Endometrial microvascular endothelial cells (primary cell): ENCODE data around the gene TNFRSF11A. TPM values are rescaled to one million over a fixed set of nuclear protein-coding genes. Genes with fewer than 3 reads are reported as not detected.

Source experiments
- in situ Hi-C: cut with HindIII; loops from 2 replicates; pipeline ENCODE4 v1.10.0; 2017; ENCODE audit warnings: low sequenced_read_pairs, low pct_unique_long_range_greater_than_20kb; ENCODE audit errors: inconsistent ontology term
- total RNA-seq: library from RNA; depleted of rRNA; stranded (reverse); fragments of >200 nt; gene quantifications from one replicate; pipeline ENCODE4 v1.2.3, GENCODE V29; 2015; ENCODE audit errors: inconsistent ontology term

TNFRSF11A gene
- total RNA-seq, 1 donor from 2014 or later: 5.7 TPM

GRCh38 chr18:62339106-62339988, 14.2 kb downstream of the TNFRSF11A start:
- in situ Hi-C loops: no loop called here

- in situ Hi-C loops: no loop called here
Observed at GRCh38 chr18:62340996-62341395, 15.9 kb downstream of the TNFRSF11A start.

- in situ Hi-C loops: no loop called here
Observed at GRCh38 chr18:62341473-62341872, 16.4 kb downstream of the TNFRSF11A start.

- in situ Hi-C loops: no loop called here
Observed at GRCh38 chr18:62342884-62343283, 17.8 kb downstream of the TNFRSF11A start.

GRCh38 chr18:62343316-62343715, 18.2 kb downstream of the TNFRSF11A start:
- in situ Hi-C loops: no loop called here

GRCh38 chr18:62345909-62346308, 20.8 kb downstream of the TNFRSF11A start:
- in situ Hi-C loops: no loop called here

GRCh38 chr18:62346333-62347088, 21.4 kb downstream of the TNFRSF11A start:
- in situ Hi-C loops: no loop called here

GRCh38 chr18:62347089-62347506, 22.0 kb downstream of the TNFRSF11A start:
- in situ Hi-C loops: no loop called here

GRCh38 chr18:62348474-62348873, 23.4 kb downstream of the TNFRSF11A start:
- in situ Hi-C loops: no loop called here

- in situ Hi-C loops: no loop called here
Observed at GRCh38 chr18:62353170-62353569, 28.1 kb downstream of the TNFRSF11A start.

- in situ Hi-C loops: no loop called here
Observed at GRCh38 chr18:62354151-62354550, 29.0 kb downstream of the TNFRSF11A start.

GRCh38 chr18:62357079-62357719, 32.1 kb downstream of the TNFRSF11A start:
- in situ Hi-C loops: no loop called here

GRCh38 chr18:62360805-62361204, 35.7 kb downstream of the TNFRSF11A start:
- in situ Hi-C loops: no loop called here

GRCh38 chr18:62361288-62361687, 36.2 kb downstream of the TNFRSF11A start:
- in situ Hi-C loops: no loop called here

GRCh38 chr18:62364558-62364957, 39.4 kb downstream of the TNFRSF11A start:
- in situ Hi-C loops: no loop called here

GRCh38 chr18:62365420-62365819, 40.3 kb downstream of the TNFRSF11A start:
- in situ Hi-C loops: no loop called here

- in situ Hi-C loops: no loop called here
Observed at GRCh38 chr18:62366992-62367391, 41.9 kb downstream of the TNFRSF11A start.

GRCh38 chr18:62368100-62368499, 43.0 kb downstream of the TNFRSF11A start:
- in situ Hi-C loops: no loop called here

- in situ Hi-C loops: no loop called here
Observed at GRCh38 chr18:62369129-62369644, 44.1 kb downstream of the TNFRSF11A start.
